ENCODE results near the gene CMSS1. TPM values are rescaled to one million over a fixed set of nuclear protein-coding genes. Genes with fewer than 3 reads are reported as not detected.

The CMSS1 gene
- total RNA-seq, 1 donor from 2014 or later = 56.3 TPM

DNA sequence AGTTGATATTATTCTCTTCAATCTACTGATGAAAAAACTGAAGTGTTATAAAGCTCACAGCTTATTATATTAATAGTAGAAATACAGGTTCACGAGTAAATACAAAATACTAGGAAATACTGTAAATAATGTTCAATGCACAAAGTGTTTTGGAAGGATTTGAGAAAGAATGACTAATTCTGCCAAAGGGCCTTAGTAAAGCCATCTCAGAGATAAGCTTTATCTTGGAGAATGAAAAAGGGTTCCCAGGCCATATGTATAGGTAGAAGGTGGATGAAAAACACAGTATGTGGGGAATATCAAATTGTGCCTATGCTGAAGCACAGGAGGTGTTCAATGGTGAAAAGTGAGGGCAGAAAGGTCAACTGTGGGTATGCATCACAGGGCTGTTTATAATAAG lies 123.5 kb downstream of the CMSS1 start:
- Mint-ChIP-seq H3K36me3 (no peaks in the 10 kb centered on the region), H3K4me1 (peaks cover 34% of the 10 kb centered on the region), H3K27ac (no peak overlapping the region), H3K27me3 (ENCODE audit: insufficient read depth, low read depth) (peaks cover 3% of the 10 kb centered on the region), H3K4me3 (no peak overlapping the region), H3K9me3 (no peaks in the 10 kb centered on the region)
- Histone ChIP-seq H3K4me1 (peaks cover 18% of the 10 kb centered on the region), H4K20me1 (ENCODE audit: low read depth) (no peaks in the 10 kb centered on the region), H3K27me3 (no peaks in the 10 kb centered on the region), H3K9me3 (ENCODE audit: low read depth) (no peaks in the 10 kb centered on the region), H3K9ac (no peak overlapping the region), H3F3A (ENCODE audit: low read depth) (peaks cover 5% of the 10 kb centered on the region), H3K36me3 (no peaks in the 10 kb centered on the region), H3K27ac (no peak overlapping the region), H3K4me2 (no peak overlapping the region), H3K4me3 (no peak overlapping the region), H2AFZ (replicated peaks) (no peak overlapping the region), H3K79me2 (ENCODE audit: low read depth) (peaks cover under 1% of the 10 kb centered on the region)
- TF ChIP-seq EZH2 (IDR thresholded peaks at IDR 0.05) (no peak), EZH2phosphoT487 (IDR thresholded peaks at IDR 0.05) (no peak)
- TF ChIP-seq, protein P1, sequence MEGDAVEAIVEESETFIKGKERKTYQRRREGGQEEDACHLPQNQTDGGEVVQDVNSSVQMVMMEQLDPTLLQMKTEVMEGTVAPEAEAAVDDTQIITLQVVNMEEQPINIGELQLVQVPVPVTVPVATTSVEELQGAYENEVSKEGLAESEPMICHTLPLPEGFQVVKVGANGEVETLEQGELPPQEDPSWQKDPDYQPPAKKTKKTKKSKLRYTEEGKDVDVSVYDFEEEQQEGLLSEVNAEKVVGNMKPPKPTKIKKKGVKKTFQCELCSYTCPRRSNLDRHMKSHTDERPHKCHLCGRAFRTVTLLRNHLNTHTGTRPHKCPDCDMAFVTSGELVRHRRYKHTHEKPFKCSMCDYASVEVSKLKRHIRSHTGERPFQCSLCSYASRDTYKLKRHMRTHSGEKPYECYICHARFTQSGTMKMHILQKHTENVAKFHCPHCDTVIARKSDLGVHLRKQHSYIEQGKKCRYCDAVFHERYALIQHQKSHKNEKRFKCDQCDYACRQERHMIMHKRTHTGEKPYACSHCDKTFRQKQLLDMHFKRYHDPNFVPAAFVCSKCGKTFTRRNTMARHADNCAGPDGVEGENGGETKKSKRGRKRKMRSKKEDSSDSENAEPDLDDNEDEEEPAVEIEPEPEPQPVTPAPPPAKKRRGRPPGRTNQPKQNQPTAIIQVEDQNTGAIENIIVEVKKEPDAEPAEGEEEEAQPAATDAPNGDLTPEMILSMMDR (IDR thresholded peaks at IDR 0.05) = no peak
- no peak for DNase-seq (ENCODE audit: low spot score)

DNA sequence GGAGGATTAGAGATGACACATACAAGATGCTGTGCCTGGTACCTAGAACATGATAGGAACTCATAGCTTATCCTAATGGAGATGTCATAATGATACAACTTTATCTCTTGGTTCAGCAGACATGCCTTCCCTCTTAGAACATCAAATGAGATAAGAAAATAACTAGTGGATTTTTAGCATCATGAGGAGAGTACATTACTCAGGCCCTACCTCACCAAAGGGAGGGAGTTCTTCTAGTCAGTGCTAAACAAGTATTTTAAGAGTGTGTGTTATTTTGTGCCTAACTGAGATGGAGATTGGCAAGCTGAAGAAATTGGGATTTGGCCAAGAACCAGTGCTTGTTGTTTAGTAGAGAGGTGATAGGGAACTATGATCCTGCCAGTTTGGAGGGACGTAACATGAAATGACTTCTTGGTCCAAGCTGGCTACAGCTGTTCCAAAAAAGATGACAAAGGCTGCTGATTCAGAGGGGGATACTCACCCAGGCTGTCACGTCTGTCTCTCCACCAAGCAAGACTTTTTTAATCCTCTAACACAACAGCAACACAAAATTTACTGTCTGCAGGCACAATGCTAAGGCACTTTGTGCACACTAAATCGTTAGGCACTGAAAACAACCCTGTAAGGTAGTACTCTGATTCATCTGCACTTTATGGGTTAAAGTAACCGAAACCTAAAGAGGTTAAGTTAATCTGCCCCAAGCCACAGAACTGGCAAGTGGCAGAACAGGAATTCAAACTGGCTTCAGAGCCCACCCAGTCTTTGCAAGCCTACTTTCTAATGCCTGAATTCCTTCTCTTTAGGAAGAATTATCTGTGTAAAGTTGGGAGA lies 126.5 kb downstream of the CMSS1 start:
- Mint-ChIP-seq H3K4me1 (peaks cover 20% of the 10 kb centered on the region), H3K36me3 (no peaks in the 10 kb centered on the region), H3K27me3 (ENCODE audit: insufficient read depth, low read depth) (peaks cover 3% of the 10 kb centered on the region), H3K9me3 (no peaks in the 10 kb centered on the region), H3K4me3 (no peak overlapping the region), H3K27ac (no peak overlapping the region)
- H3K9ac ChIP-seq = no peak overlapping the region
- no peaks in the 10 kb centered on the region for H4K20me1 ChIP-seq (ENCODE audit: low read depth)
- DNase-seq (ENCODE audit: low spot score) = peak; percentile 24
- H3K4me3 ChIP-seq = no peak overlapping the region
- H3K9me3 ChIP-seq (ENCODE audit: low read depth) = no peaks in the 10 kb centered on the region
- no peak overlapping the region for H2AFZ ChIP-seq (replicated peaks)
- TF ChIP-seq, protein P1 (IDR thresholded peaks at IDR 0.05) = no peak
- TF ChIP-seq EZH2 (IDR thresholded peaks at IDR 0.05) = no peak
- no peak for TF ChIP-seq EZH2phosphoT487 (IDR thresholded peaks at IDR 0.05)
- H3K79me2 ChIP-seq (ENCODE audit: low read depth) = peaks cover 5% of the 10 kb centered on the region
- no peaks in the 10 kb centered on the region for H3K27me3 ChIP-seq
- no peak overlapping the region for H3K4me2 ChIP-seq
- H3K4me1 ChIP-seq = peaks cover 18% of the 10 kb centered on the region
- H3K27ac ChIP-seq = no peak overlapping the region
- peaks cover 5% of the 10 kb centered on the region for H3F3A ChIP-seq (ENCODE audit: low read depth)
- no peaks in the 10 kb centered on the region for H3K36me3 ChIP-seq

DNA sequence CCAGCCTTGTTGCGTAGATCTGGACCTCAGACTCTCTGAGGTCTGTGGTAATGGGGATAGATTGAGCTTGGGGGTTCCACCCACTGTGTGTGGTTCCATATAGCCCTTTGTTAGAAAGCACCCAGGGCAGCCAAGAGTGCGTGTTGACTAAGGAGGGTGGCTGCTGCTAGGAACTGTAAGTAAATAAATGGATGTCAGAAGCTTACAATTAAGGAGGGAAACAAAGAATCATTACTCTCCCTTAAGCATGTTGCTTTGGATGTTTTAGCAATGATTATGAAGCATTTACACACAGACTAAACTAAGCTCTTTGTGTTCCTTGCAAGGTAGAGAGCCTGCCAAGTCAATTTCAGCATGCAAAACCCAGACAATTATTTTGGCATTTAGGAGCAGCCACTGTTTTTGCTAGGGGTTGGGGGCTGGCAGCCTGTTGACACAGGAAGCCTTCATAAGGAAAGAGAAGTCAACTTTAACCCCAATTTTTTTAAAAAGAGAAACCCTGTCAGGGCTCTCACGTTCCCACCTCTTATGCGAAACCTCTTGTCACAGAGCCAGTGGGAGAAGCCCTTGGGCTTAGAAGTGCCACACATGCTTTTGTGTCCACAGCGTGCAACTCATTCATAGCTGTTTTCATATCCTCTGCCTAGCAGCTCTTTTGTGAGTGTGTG lies 127.8 kb downstream of the CMSS1 start:
- peaks cover 5% of the 10 kb centered on the region for H3F3A ChIP-seq (ENCODE audit: low read depth)
- DNase-seq (ENCODE audit: low spot score) = no peak
- H3K36me3 Mint-ChIP-seq = no peaks in the 10 kb centered on the region
- no peaks in the 10 kb centered on the region for H4K20me1 ChIP-seq (ENCODE audit: low read depth)
- no peak overlapping the region for H3K9ac ChIP-seq
- H3K4me1 ChIP-seq = peaks cover 18% of the 10 kb centered on the region
- peak overlapping the region; percentile 64 for H3K27ac Mint-ChIP-seq
- H3K79me2 ChIP-seq (ENCODE audit: low read depth) = peaks cover 5% of the 10 kb centered on the region
- H3K4me3 ChIP-seq = no peak overlapping the region
- TF ChIP-seq, protein P1 (IDR thresholded peaks at IDR 0.05) = no peak
- no peak for TF ChIP-seq EZH2phosphoT487 (IDR thresholded peaks at IDR 0.05)
- TF ChIP-seq EZH2 (IDR thresholded peaks at IDR 0.05) = no peak
- no peak overlapping the region for H3K4me3 Mint-ChIP-seq
- H3K4me2 ChIP-seq = no peak overlapping the region
- H3K27me3 ChIP-seq = no peaks in the 10 kb centered on the region
- H3K4me1 Mint-ChIP-seq = peaks cover 20% of the 10 kb centered on the region
- no peaks in the 10 kb centered on the region for H3K36me3 ChIP-seq
- H3K27ac ChIP-seq = no peak overlapping the region
- peaks cover 3% of the 10 kb centered on the region for H3K27me3 Mint-ChIP-seq (ENCODE audit: insufficient read depth, low read depth)
- no peaks in the 10 kb centered on the region for H3K9me3 ChIP-seq (ENCODE audit: low read depth)
- H3K9me3 Mint-ChIP-seq = no peaks in the 10 kb centered on the region
- H2AFZ ChIP-seq (replicated peaks) = no peak overlapping the region

Data from neural progenitor cell (in vitro differentiated cells).